ENCODE data around the gene GABARAP.

DNA sequence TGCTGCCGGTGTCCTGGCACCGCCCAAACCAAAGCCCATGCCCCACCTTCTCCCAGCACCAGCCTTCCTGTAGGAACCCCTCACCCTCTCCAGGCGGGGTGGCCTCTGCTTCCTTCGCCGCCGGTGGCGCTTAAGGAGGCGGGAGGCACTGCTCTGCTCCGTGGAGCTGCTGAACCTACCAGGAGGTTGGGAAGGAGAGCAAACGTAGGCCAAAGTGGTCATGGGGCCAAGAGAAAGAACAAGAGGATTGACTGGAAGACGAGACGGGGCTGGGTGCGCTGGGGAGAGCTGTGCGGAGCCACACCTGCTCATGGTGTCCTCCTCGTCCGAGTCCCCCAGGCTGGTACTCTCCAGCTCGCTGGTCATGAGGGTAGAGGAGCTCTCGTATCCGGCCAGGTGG lies 12.7 kb downstream of the GABARAP start:
- TF ChIP-seq, protein P1, sequence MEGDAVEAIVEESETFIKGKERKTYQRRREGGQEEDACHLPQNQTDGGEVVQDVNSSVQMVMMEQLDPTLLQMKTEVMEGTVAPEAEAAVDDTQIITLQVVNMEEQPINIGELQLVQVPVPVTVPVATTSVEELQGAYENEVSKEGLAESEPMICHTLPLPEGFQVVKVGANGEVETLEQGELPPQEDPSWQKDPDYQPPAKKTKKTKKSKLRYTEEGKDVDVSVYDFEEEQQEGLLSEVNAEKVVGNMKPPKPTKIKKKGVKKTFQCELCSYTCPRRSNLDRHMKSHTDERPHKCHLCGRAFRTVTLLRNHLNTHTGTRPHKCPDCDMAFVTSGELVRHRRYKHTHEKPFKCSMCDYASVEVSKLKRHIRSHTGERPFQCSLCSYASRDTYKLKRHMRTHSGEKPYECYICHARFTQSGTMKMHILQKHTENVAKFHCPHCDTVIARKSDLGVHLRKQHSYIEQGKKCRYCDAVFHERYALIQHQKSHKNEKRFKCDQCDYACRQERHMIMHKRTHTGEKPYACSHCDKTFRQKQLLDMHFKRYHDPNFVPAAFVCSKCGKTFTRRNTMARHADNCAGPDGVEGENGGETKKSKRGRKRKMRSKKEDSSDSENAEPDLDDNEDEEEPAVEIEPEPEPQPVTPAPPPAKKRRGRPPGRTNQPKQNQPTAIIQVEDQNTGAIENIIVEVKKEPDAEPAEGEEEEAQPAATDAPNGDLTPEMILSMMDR (optimal IDR thresholded peaks at IDR 0.05 in 1 of 3, IDR thresholded peaks at IDR 0.05 in 1 of 3, conservative IDR thresholded peaks at IDR 0.05 in 1 of 3; ENCODE audit: extremely low read depth in 1 of 3, insufficient read depth in 2 of 3, low read length in 3 of 3), result no peak
- TF ChIP-seq EZH2 (IDR thresholded peaks at IDR 0.05; ENCODE audit: low read length), result no peak
